Measurements from ENCODE around the gene NIN. TPM values are rescaled to one million over a fixed set of nuclear protein-coding genes. Genes with fewer than 3 reads are reported as not detected.
"Not testable (repeated sequence)": the region's sequence is repeated elsewhere in the genome, so short reads cannot be mapped to it uniquely, and the experiment has no call there.

Gene NIN
- total RNA-seq, 2 experiments from 2014 or later: 70.8 to 71.3 TPM

DNA sequence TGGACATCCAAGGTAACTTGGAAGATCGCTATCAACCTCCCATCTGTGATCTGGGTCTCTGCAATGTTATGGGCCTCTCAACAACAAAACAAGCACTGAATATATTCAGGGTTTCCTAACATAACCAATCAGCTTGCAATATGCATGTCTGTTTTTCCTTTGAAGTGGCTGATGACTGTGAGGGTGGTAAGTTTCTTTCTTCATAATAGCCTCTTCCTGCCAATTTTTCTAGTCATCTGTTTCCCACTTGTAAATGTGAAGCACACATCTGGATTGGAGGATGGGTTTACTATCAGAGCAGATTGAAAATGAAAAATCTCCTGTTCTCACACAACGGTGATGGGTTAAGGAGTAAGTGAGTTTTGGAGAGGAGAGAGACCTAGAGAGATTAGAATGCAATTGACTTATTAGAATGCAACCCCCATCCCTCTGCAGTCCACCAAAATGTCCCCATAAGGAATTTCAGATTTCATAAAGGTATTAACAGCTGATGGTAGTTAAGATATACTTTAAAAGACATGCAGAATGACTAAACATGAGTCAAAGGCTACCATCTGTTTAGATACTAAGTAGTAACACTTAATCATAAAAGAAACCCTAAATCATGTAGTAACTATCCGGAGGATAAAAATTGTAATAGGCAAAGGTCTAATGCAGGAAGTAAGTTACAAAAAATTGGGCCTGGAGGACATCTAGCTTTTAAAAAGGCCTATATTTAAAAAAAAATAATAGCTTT, 104.4 kb downstream of the NIN start:
- CTCF ChIA-PET: interaction anchor here (0.7 to 2.3 kb wide), 5 partner anchors 11 to 225 kb away, joined by 4 to 10 read pairs (median 5); no protein-coding TSS in a partner anchor
- Mint-ChIP-seq H3K27ac (peak overlapping the region; percentile 84), H3K9me3 (ENCODE audit: low read depth) (no peaks in the 10 kb centered on the region), H3K36me3 (peaks cover 79% of the 10 kb centered on the region), H3K27me3 (no peaks in the 10 kb centered on the region), H3K4me1 (peaks cover 28% of the 10 kb centered on the region), H3K4me3 (peak overlapping the region; percentile 56)
- ATAC-seq (peak; percentile 90), DNase-seq (no peak)

DNA sequence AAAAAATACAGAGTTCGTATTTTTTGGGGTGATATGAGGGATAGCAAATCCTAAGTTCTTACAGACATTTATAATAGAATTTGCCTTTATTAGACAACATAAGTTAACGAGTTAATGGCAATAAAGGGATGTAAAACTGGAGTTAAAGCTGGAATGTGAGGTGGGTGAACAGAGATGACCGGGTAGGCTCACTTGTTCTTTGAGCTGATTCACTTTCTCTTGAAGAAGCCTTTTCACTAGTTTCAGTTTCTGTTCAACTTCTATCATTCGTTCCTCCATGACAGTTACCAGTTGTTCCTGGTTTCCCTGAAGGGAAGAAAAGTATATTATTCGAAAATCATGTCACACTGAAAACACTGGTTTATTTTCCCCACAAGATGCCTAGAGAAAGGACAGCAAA, 105.2 kb downstream of the NIN start:
- Mint-ChIP-seq H3K27ac (peak overlapping the region; percentile 84), H3K27me3 (no peaks in the 10 kb centered on the region), H3K36me3 (peaks cover 76% of the 10 kb centered on the region), H3K9me3 (ENCODE audit: low read depth) (no peaks in the 10 kb centered on the region), H3K4me1 (peaks cover 28% of the 10 kb centered on the region), H3K4me3 (peak overlapping the region; percentile 56)
- ATAC-seq (peak; percentile 48), DNase-seq (no peak)
- CTCF ChIA-PET: interaction anchor here (0.7 to 2.3 kb wide), 7 partner anchors 11 to 226 kb away, joined by 3 to 10 read pairs (median 5); no protein-coding TSS in a partner anchor

DNA sequence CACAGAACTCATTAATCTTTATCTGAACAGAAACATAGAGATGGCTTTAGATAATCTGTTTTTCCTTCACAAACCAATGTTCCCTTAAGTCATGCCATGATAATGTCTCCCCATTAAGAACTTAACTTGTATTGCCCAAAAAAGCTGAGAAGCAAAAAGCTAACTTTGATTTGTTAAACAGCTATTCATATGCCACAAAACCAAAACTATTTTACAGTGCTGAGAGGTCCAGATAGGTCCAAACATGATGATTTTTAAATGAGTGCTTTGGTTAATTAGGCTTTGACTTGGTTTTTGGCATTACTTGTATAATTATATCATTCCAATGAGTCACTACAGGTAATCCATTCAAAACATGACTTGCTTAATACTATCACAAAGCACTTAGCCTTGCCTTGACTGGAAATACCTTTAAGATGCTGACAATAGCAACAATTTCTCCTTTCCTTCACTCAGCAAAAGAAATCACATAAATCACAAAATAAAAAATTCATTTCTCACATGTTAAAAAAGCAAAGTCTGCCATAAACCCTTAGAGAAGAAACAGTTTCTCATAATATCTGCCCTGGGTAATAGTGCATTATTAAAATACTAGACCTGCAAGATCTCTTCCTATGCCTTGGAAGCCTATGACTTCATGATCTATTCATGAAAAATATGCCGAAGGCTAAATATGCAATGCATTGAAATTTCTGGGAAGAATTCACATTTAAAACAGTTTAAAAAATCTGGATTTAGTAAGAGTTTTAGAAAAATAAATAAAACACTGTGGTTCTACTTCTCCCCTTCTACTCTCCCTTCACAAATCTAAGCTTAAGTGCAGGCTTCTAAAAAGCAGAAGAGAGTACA, 110.8 kb downstream of the NIN start:
- Mint-ChIP-seq H3K4me1 (peaks cover 7% of the 10 kb centered on the region), H3K27ac (no peak overlapping the region), H3K9me3 (ENCODE audit: low read depth) (no peaks in the 10 kb centered on the region), H3K4me3 (no peak overlapping the region), H3K27me3 (peaks cover 2% of the 10 kb centered on the region), H3K36me3 (peaks cover 31% of the 10 kb centered on the region)
- CTCF ChIA-PET: interaction anchor here (0.7 to 1.3 kb wide), 2 partner anchors 14 to 151 kb away, joined by 3 read pairs; no protein-coding TSS in a partner anchor
- no peak for DNase-seq
- ATAC-seq: no peak

DNA sequence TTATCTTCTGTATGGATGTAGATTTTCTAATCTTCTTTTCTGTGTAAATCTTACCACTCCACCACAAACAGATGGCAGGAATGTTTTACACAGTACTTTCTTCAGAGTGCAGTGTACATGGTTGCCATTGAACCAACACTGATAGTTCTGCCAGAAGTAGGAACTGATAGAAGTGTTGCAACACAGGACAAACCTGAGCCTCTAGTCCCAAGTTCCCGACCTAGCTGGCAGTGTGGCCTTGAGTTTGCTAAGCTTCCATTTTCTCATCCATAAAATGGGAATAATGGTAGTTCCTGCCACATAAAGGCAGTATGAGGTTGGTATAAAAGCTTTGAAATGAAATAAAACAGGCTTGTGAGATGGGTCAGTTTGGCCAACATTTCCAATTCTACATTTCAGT, 112.0 kb downstream of the NIN start:
- Mint-ChIP-seq H3K27me3 (peaks cover 2% of the 10 kb centered on the region), H3K4me1 (no peaks in the 10 kb centered on the region), H3K4me3 (no peak overlapping the region), H3K9me3 (ENCODE audit: low read depth) (no peaks in the 10 kb centered on the region), H3K36me3 (peaks cover 19% of the 10 kb centered on the region), H3K27ac (no peak overlapping the region)
- ATAC-seq (no peak), DNase-seq (no peak)
- CTCF ChIA-PET: interaction anchor here (0.7 kb wide), 1 partner anchor 15 kb away, joined by 3 read pairs; no protein-coding TSS in a partner anchor

DNA sequence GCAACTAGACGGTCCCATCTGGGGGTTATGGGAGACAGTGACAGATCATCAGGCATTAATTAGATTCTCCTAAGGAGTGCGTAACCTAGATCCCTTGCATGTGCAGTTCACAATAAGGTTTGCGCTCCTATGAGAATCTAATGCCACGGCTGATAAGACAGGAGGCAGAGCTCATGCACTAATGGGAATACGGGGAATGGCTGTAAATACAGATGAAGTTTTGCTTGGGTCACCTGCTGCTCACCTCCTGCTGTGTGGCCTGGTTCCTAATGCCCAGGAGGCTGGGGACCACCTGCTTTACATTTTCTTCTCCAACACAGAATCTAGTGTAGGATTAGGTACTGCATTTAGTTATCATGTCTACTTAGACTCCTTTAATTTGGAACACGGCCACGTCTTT, 113.2 kb downstream of the NIN start:
- Mint-ChIP-seq H3K27ac (no peak overlapping the region), H3K4me1 (no peaks in the 10 kb centered on the region), H3K4me3 (no peak overlapping the region), H3K36me3 (peaks cover 13% of the 10 kb centered on the region), H3K27me3 (peaks cover 4% of the 10 kb centered on the region), H3K9me3 (ENCODE audit: low read depth) (no peaks in the 10 kb centered on the region)
- ATAC-seq (no peak), DNase-seq (no peak)
- CTCF ChIA-PET: interaction anchor here (0.7 to 1.3 kb wide), 2 partner anchors 11 to 60 kb away, joined by 3 to 4 read pairs; no protein-coding TSS in a partner anchor

DNA sequence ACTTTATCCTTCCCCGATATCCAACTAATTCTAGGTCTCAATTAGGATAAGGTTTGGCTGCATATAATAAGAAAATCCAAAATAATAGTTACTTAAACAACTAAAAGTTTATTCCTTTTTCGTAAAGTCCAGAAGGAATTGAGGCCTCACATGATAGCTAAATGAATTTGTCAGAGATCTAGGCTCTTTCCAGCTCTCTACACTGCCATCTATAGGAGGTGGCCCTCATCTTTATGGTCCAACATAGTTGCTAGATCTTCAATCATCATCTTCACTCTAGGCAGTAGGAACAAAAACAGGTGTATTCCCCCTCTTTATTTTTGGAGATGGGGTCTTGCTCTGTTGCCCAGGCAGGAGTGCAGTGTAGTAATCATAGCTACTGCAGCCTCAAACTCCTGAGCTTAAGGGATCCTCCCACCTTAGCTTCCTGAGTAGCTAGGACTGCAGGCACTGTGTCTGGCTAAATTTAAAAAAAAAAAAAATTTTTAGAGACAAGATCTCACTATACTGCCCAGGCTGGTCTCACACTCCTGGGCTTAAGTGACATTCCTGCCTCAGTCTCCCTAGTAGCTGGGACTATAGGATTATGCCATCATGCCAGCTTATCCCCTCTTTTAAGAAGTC, 116.4 kb downstream of the NIN start:
- Mint-ChIP-seq H3K4me3 (no peak overlapping the region), H3K9me3 (ENCODE audit: low read depth) (no peaks in the 10 kb centered on the region), H3K27me3 (peaks cover 4% of the 10 kb centered on the region), H3K4me1 (no peaks in the 10 kb centered on the region), H3K36me3 (no peaks in the 10 kb centered on the region), H3K27ac (no peak overlapping the region)
- DNase-seq (no peak), ATAC-seq (peak; percentile 33)
- CTCF ChIA-PET: interaction anchor here (0.6 to 2.1 kb wide), 16 partner anchors 10 to 174 kb away, joined by 3 to 8 read pairs (median 3); no protein-coding TSS in a partner anchor

DNA sequence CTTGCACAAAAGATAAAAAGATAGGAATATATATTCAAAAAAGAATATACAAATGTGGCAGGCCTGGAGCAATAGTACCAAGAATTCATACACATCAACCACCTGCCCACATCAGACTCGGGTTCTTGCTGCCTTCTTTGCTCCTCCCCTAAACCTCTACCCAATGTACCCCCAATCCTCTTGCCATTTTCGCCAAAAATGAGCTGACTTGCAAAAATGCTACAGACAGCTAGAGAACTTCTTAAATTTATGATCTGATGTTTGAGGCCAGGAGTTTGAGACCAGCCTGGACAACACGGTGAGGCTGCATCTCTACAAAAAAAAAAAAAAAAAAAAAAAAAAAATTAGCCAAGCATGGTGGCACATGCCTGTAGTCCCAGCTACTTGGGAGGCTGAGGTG, 119.9 kb downstream of the NIN start:
- peaks cover 4% of the 10 kb centered on the region for H3K27me3 Mint-ChIP-seq
- H3K4me1 Mint-ChIP-seq: no peaks in the 10 kb centered on the region
- H3K9me3 Mint-ChIP-seq (ENCODE audit: low read depth): no peaks in the 10 kb centered on the region
- CTCF ChIA-PET: no interaction called here
- H3K27ac Mint-ChIP-seq: no peak overlapping the region
- H3K4me3 Mint-ChIP-seq: no peak overlapping the region
- DNase-seq: no peak
- ATAC-seq: no peak
- H3K36me3 Mint-ChIP-seq: no peaks in the 10 kb centered on the region

DNA sequence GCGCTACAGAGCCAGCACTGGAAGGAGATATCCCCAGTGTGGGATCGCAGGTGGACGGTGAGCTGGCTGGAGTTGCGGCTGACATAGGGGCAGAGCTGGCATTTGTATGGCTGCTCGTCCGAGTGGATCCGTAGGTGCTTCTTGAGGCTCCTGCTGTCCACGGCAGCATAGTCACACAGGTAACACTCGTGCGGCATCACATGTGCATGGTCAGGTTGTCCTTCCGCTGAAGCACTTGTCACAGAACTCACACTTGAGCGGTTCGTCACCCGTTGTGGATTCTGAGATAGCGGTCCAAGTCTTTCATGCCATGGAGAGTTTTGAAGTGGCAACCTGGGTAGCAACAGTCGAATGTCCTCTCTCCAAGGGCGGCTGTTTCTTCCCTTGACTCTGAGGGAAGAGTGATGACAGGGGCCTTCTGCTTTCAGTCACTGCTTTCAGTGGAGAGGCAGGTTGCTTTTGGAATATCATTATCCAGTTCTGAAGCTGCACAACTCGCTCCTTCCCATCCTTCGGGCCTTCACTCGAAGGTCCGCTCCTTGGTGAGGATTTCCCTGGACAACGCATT, 125.9 kb downstream of the NIN start:
- no peak for DNase-seq
- Mint-ChIP-seq H3K27ac (no peak overlapping the region), H3K9me3 (ENCODE audit: low read depth) (no peaks in the 10 kb centered on the region), H3K4me3 (no peak overlapping the region), H3K36me3 (no peaks in the 10 kb centered on the region), H3K27me3 (peaks cover 10% of the 10 kb centered on the region), H3K4me1 (no peaks in the 10 kb centered on the region)
- CTCF ChIA-PET: interaction anchor here (1.6 kb wide), 1 partner anchor 9 kb away, joined by 3 read pairs; no protein-coding TSS in a partner anchor
- no peak for ATAC-seq

DNA sequence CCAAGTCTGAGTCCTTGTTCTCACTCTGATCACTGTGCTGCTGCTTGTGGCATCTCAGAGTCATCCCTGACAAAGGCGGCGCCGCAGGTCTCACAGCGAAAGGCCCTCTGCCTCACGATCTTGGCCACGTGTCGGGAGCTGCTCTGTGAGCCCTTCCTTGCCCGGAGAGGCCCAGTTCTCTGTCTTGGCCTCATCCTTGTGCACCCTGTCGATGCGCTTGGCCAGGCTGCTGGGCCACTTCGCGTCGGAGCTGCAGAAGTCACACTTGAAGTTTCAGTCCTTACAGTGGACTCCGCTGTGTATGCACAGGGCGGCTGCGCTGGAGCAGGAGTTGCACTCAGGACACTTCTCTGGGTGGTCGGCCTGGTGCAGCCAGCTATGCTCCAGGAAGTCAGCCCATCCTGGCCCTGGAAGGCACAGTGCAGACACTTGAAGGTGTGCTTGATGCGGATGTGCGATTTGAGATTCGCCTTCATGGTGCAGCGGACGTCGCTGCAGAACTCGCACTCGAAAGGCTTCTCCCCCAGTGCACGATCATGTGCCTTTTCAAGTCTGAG, 126.4 kb downstream of the NIN start:
- peaks cover 16% of the 10 kb centered on the region for H3K27me3 Mint-ChIP-seq
- CTCF ChIA-PET: interaction anchor here (1.6 kb wide), 1 partner anchor 10 kb away, joined by 3 read pairs; no protein-coding TSS in a partner anchor
- DNase-seq (no peak), ATAC-seq (no peak)
- H3K36me3 Mint-ChIP-seq: no peaks in the 10 kb centered on the region
- no peaks in the 10 kb centered on the region for H3K9me3 Mint-ChIP-seq (ENCODE audit: low read depth)
- no peak overlapping the region for H3K27ac Mint-ChIP-seq
- H3K4me1 Mint-ChIP-seq: no peaks in the 10 kb centered on the region
- H3K4me3 Mint-ChIP-seq: no peak overlapping the region

DNA sequence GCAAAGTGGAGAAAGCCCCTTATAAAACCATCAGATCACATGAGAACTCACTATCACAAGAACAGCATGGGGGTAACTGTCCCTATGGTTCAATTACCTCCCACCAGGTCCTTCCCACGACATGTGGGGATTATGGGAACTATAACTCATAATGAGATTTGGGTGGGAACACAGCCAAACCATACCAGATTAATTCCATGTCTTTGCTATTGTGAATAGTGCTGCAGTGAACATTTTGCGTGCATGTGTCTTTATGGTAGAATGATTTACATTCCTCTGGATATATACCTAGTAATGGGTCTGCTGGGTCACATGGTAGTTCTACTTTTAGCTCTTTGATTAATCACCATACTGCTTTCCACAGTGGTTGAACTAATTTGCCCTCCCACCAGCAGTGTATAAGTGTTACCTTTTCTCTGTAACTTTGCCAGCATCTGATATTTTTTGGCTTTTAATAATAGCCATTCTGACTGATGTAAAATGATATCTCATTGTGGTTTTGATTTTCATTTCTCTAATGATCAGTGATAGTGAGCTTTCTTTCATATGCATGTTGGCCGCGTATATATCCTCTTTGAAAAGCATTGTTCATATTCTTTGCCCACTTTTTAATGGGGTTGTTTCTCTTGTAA, 133.2 kb downstream of the NIN start:
- Mint-ChIP-seq H3K9me3 (ENCODE audit: low read depth) (peaks cover 3% of the 10 kb centered on the region), H3K27ac (no peak overlapping the region), H3K27me3 (peaks cover 25% of the 10 kb centered on the region), H3K4me3 (no peak overlapping the region), H3K4me1 (no peaks in the 10 kb centered on the region), H3K36me3 (no peaks in the 10 kb centered on the region)
- no peak for ATAC-seq
- no peak for DNase-seq
- CTCF ChIA-PET: interaction anchor here (1.0 kb wide), 1 partner anchor 11 kb away, joined by 3 read pairs; no protein-coding TSS in a partner anchor

DNA sequence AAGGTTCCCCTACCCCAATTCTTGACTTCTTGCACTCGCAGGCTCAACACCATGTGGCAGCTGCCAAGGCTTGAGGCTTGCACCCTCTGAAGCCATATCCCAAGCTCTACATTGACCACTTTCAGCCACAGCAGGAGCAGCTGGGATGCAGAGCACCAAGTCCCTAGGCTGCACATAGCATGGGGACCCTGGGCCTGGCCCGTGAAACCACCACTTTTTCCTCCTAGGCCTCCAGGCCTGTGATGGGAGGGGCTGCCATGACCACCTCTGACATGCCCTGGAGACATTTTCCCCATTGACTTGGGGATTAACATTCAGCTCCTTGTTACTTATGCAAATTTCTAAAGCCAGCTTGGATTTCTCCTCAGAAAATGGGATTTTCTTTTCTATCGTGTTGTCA, 136.7 kb downstream of the NIN start:
- H3K4me1 Mint-ChIP-seq; DNase-seq; CTCF ChIA-PET; H3K27ac Mint-ChIP-seq; H3K4me3 Mint-ChIP-seq; H3K36me3 Mint-ChIP-seq; ATAC-seq; H3K9me3 Mint-ChIP-seq (ENCODE audit: low read depth): not testable (repeated sequence)
- H3K27me3 Mint-ChIP-seq: peaks cover 11% of the 10 kb centered on the region

DNA sequence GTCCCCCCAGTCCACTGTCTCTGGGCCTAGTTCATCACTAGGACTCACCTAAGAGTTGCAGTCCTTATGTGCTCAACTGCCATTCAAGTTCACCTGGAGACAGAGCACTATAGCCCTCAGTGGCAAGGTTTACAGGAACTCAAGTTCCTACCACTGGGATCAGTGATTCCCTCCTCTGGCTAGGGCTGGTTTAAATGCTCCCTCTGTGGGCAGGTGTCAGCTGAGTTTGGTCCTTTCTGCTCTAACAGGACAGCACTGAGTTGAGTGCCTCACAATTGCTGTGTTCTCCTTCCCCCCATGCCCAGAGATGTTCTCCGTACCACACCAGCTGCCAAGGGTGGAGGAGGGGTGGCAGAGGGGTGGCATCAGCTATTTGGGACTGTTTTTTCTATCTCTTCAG, 142.1 kb downstream of the NIN start:
- peaks cover 9% of the 10 kb centered on the region for H3K9me3 Mint-ChIP-seq (ENCODE audit: low read depth)
- no peak overlapping the region for H3K4me3 Mint-ChIP-seq
- no peak for DNase-seq
- ATAC-seq: no peak
- no peak overlapping the region for H3K27ac Mint-ChIP-seq
- H3K27me3 Mint-ChIP-seq: peaks cover 4% of the 10 kb centered on the region
- CTCF ChIA-PET: no interaction called here
- peaks cover 3% of the 10 kb centered on the region for H3K36me3 Mint-ChIP-seq
- H3K4me1 Mint-ChIP-seq: no peaks in the 10 kb centered on the region

All from activated CD8-positive, alpha-beta memory T cell treated with anti-CD3 and anti-CD28 coated beads, Interleukin-2, amount 10 ng/mL, durations not matched to agents 7 days and 5 days (primary cell).